HUES48 (cell line): ENCODE data around the gene UBXN10.

Experiments used
- H3K27ac ChIP-seq: one replicate; pipeline ENCODE4 v1.7.0; 2013; ENCODE audit warnings: low read depth, low read length, inconsistent platforms
- H3K27me3 ChIP-seq: 2 replicates; pipeline ENCODE4 v1.6.1; 2013; ENCODE audit warnings: mild to moderate bottlenecking, low read length; ENCODE audit not compliant: control insufficient read depth, insufficient read depth
- H3K36me3 ChIP-seq: 2 replicates; pipeline ENCODE4 v1.6.1; 2013; ENCODE audit warnings: low read length; ENCODE audit not compliant: control insufficient read depth, insufficient read depth
- H3K4me1 ChIP-seq: 2 replicates; pipeline ENCODE4 v1.6.1; 2013; ENCODE audit warnings: mild to moderate bottlenecking, low read length; ENCODE audit not compliant: control insufficient read depth, insufficient read depth
- H3K4me3 ChIP-seq: 2 replicates; pipeline ENCODE4 v1.5.1; 2013; ENCODE audit warnings: mild to moderate bottlenecking, low read depth, low read length
- H3K9ac ChIP-seq: 2 replicates; pipeline ENCODE4 v1.6.1; 2013; ENCODE audit warnings: mild to moderate bottlenecking, low read depth, low read length, moderate library complexity
- H3K9me3 ChIP-seq: 2 replicates; pipeline ENCODE4 v1.6.1; 2013; ENCODE audit warnings: low read length; ENCODE audit not compliant: control insufficient read depth, insufficient read depth

The UBXN10 gene

GRCh38 chr1:20184997-20185833 is 681 bp upstream of the UBXN10 start:
- peaks cover 9% of the 10 kb centered on the region; the same call in 1 of the 2 replicates for H3K4me1 ChIP-seq

GRCh38 chr1:20187103-20187812 is 1.4 kb downstream of the UBXN10 start:
- Histone ChIP-seq H3K9me3 (no peaks in the 10 kb centered on the region), H3K9ac (no peak overlapping the region), H3K36me3 (no peaks in the 10 kb centered on the region), H3K27me3 (peaks cover 32% of the 10 kb centered on the region), H3K4me3 (no peak overlapping the region), H3K27ac (no peak overlapping the region), H3K4me1 (peaks cover 12% of the 10 kb centered on the region; the same call in 1 of the 2 replicates)

More at GRCh38 chr1:20184997-20185833, 681 bp upstream of the UBXN10 start:
- H3K27ac ChIP-seq = no peak overlapping the region
- peak overlapping the region; percentile 74 for H3K4me3 ChIP-seq
- H3K9me3 ChIP-seq = no peaks in the 10 kb centered on the region
- no peaks in the 10 kb centered on the region for H3K36me3 ChIP-seq
- H3K9ac ChIP-seq = no peak overlapping the region
- peaks cover 32% of the 10 kb centered on the region for H3K27me3 ChIP-seq

GRCh38 chr1:20187813-20188454 is 2.0 kb downstream of the UBXN10 start:
- no peak overlapping the region for H3K9ac ChIP-seq
- no peaks in the 10 kb centered on the region for H3K36me3 ChIP-seq
- H3K4me3 ChIP-seq = no peak overlapping the region
- H3K27me3 ChIP-seq = peaks cover 32% of the 10 kb centered on the region
- no peaks in the 10 kb centered on the region for H3K9me3 ChIP-seq
- peaks cover 12% of the 10 kb centered on the region; the same call in 1 of the 2 replicates for H3K4me1 ChIP-seq
- H3K27ac ChIP-seq = no peak overlapping the region

GRCh38 chr1:20188455-20188817 is 2.5 kb downstream of the UBXN10 start:
- H3K36me3 ChIP-seq = no peaks in the 10 kb centered on the region
- no peak overlapping the region for H3K9ac ChIP-seq
- no peak overlapping the region for H3K27ac ChIP-seq
- H3K9me3 ChIP-seq = no peaks in the 10 kb centered on the region
- H3K27me3 ChIP-seq = peaks cover 32% of the 10 kb centered on the region
- H3K4me1 ChIP-seq = peaks cover 12% of the 10 kb centered on the region; the same call in 1 of the 2 replicates
- H3K4me3 ChIP-seq = no peak overlapping the region

- Histone ChIP-seq H3K9ac (no peak overlapping the region), H3K36me3 (no peaks in the 10 kb centered on the region), H3K27ac (no peak overlapping the region), H3K27me3 (peaks cover 32% of the 10 kb centered on the region), H3K4me3 (no peak overlapping the region), H3K9me3 (no peaks in the 10 kb centered on the region), H3K4me1 (peaks cover 20% of the 10 kb centered on the region)
These were observed 3.8 kb downstream of the UBXN10 start for GRCh38 chr1:20189664-20190063.

GRCh38 chr1:20190256-20191160 is 4.6 kb downstream of the UBXN10 start:
- Histone ChIP-seq H3K9me3 (no peaks in the 10 kb centered on the region), H3K9ac (no peak overlapping the region), H3K4me1 (peaks cover 25% of the 10 kb centered on the region), H3K27ac (no peak overlapping the region), H3K4me3 (no peak overlapping the region), H3K27me3 (peaks cover 26% of the 10 kb centered on the region), H3K36me3 (no peaks in the 10 kb centered on the region)

GRCh38 chr1:20191266-20191825 is 5.5 kb downstream of the UBXN10 start:
- Histone ChIP-seq H3K4me1 (peaks cover 24% of the 10 kb centered on the region), H3K9ac (no peak overlapping the region), H3K9me3 (no peaks in the 10 kb centered on the region), H3K4me3 (no peak overlapping the region), H3K27ac (no peak overlapping the region), H3K36me3 (no peaks in the 10 kb centered on the region), H3K27me3 (peaks cover 20% of the 10 kb centered on the region; the same call in 1 of the 2 replicates)

- Histone ChIP-seq H3K9ac (no peak overlapping the region), H3K36me3 (no peaks in the 10 kb centered on the region), H3K4me3 (no peak overlapping the region), H3K9me3 (no peaks in the 10 kb centered on the region), H3K27me3 (peaks cover 10% of the 10 kb centered on the region; the same call in 1 of the 2 replicates), H3K27ac (no peak overlapping the region), H3K4me1 (peaks cover 16% of the 10 kb centered on the region)
These were observed 6.5 kb downstream of the UBXN10 start for GRCh38 chr1:20192364-20192763.

GRCh38 chr1:20192871-20193411 is 7.0 kb downstream of the UBXN10 start:
- Histone ChIP-seq H3K9me3 (no peaks in the 10 kb centered on the region), H3K27me3 (peaks cover 7% of the 10 kb centered on the region; the same call in 1 of the 2 replicates), H3K4me1 (peaks cover 16% of the 10 kb centered on the region), H3K36me3 (no peaks in the 10 kb centered on the region), H3K9ac (no peak overlapping the region), H3K4me3 (no peak overlapping the region), H3K27ac (no peak overlapping the region)

- Histone ChIP-seq H3K4me3 (no peak overlapping the region), H3K27me3 (no peaks in the 10 kb centered on the region; the same call in 1 of the 2 replicates), H3K27ac (no peak overlapping the region), H3K9ac (no peak overlapping the region), H3K9me3 (no peaks in the 10 kb centered on the region), H3K36me3 (no peaks in the 10 kb centered on the region), H3K4me1 (peaks cover 17% of the 10 kb centered on the region)
These were observed 8.3 kb downstream of the UBXN10 start for GRCh38 chr1:20194224-20194623.
